Parathyroid adenoma (tissue), 2 donors: ENCODE results near the gene PHACTR2.

ENCODE experiments used
- H2AFZ ChIP-seq: fragments of 300-600 bp; sonication (generic); one replicate; pipeline ENCODE4 v1.7.0; 2017; ENCODE audit warnings: antibody characterized with exemption, mild to moderate bottlenecking
- H3K27ac ChIP-seq: fragments of 300-600 bp; sonication (generic); one replicate; pipeline ENCODE4 v1.7.0; 2017
- H3K27me3 ChIP-seq: fragments of 300-600 bp; sonication (generic); one replicate; pipeline ENCODE4 v1.7.0; 2017; ENCODE audit warnings: low read length; ENCODE audit not compliant: control insufficient read depth, insufficient read depth
- H3K36me3 ChIP-seq: fragments of 300-600 bp; sonication (generic); one replicate; pipeline ENCODE4 v1.7.0; 2017; ENCODE audit warnings: low read length; ENCODE audit not compliant: control insufficient read depth, insufficient read depth
- H3K4me1 ChIP-seq: fragments of 300-600 bp; sonication (generic); one replicate; pipeline ENCODE4 v1.7.0; 2017; ENCODE audit warnings: control low read depth
- H3K4me2 ChIP-seq: fragments of 300-600 bp; sonication (generic); one replicate; pipeline ENCODE4 v1.7.0; 2017; ENCODE audit warnings: low read length
- H3K4me3 ChIP-seq: fragments of 300-600 bp; sonication (generic); one replicate; pipeline ENCODE4 v1.7.0; 2017; ENCODE audit warnings: low read depth, low read length
- H3K79me2 ChIP-seq: fragments of 300-600 bp; sonication (generic); one replicate; pipeline ENCODE4 v1.7.0; 2017; ENCODE audit warnings: control low read depth
- H3K9ac ChIP-seq: fragments of 300-600 bp; sonication (generic); one replicate; pipeline ENCODE4 v1.7.0; 2017; ENCODE audit warnings: mild to moderate bottlenecking
- H3K9me3 ChIP-seq: fragments of 300-600 bp; sonication (generic); one replicate; pipeline ENCODE4 v1.7.0; 2017; ENCODE audit warnings: low read length; ENCODE audit not compliant: control insufficient read depth
- TF ChIP-seq, protein P1 (sequence below): fragments of 300-600 bp; sonication (generic); IDR thresholded peaks from one replicate; pipeline ENCODE4 v1.7.0; 2017; ENCODE audit warnings: antibody characterized with exemption, mild to moderate bottlenecking
- donor health status: primary hyperparathyroidism.

The PHACTR2 gene

GRCh38 chr6:143675382-143675900, 2.3 kb upstream of the PHACTR2 start:
- H3K9me3 ChIP-seq = no peaks in the 10 kb centered on the region
- no peak overlapping the region for H3K27ac ChIP-seq
- H2AFZ ChIP-seq = no peak overlapping the region
- no peak overlapping the region for H3K9ac ChIP-seq
- H3K4me2 ChIP-seq = no peak overlapping the region
- H3K4me1 ChIP-seq = peaks cover 7% of the 10 kb centered on the region
- TF ChIP-seq, protein P1, sequence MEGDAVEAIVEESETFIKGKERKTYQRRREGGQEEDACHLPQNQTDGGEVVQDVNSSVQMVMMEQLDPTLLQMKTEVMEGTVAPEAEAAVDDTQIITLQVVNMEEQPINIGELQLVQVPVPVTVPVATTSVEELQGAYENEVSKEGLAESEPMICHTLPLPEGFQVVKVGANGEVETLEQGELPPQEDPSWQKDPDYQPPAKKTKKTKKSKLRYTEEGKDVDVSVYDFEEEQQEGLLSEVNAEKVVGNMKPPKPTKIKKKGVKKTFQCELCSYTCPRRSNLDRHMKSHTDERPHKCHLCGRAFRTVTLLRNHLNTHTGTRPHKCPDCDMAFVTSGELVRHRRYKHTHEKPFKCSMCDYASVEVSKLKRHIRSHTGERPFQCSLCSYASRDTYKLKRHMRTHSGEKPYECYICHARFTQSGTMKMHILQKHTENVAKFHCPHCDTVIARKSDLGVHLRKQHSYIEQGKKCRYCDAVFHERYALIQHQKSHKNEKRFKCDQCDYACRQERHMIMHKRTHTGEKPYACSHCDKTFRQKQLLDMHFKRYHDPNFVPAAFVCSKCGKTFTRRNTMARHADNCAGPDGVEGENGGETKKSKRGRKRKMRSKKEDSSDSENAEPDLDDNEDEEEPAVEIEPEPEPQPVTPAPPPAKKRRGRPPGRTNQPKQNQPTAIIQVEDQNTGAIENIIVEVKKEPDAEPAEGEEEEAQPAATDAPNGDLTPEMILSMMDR = no peak
- no peak overlapping the region for H3K4me3 ChIP-seq
- H3K79me2 ChIP-seq = peaks cover 2% of the 10 kb centered on the region
- no peaks in the 10 kb centered on the region for H3K36me3 ChIP-seq
- no peaks in the 10 kb centered on the region for H3K27me3 ChIP-seq

GRCh38 chr6:143675946-143676345, 1.8 kb upstream of the PHACTR2 start:
- Histone ChIP-seq H3K79me2 (peaks cover 2% of the 10 kb centered on the region), H3K4me2 (no peak overlapping the region), H3K4me1 (peaks cover 7% of the 10 kb centered on the region), H3K9ac (no peak overlapping the region), H3K27ac (no peak overlapping the region), H3K36me3 (no peaks in the 10 kb centered on the region), H3K27me3 (no peaks in the 10 kb centered on the region), H3K9me3 (no peaks in the 10 kb centered on the region), H3K4me3 (no peak overlapping the region), H2AFZ (no peak overlapping the region)
- TF ChIP-seq, protein P1 = no peak

GRCh38 chr6:143676437-143677045, 1.2 kb upstream of the PHACTR2 start:
- Histone ChIP-seq H3K4me1 (peaks cover 7% of the 10 kb centered on the region), H3K27ac (no peak overlapping the region)

DNA sequence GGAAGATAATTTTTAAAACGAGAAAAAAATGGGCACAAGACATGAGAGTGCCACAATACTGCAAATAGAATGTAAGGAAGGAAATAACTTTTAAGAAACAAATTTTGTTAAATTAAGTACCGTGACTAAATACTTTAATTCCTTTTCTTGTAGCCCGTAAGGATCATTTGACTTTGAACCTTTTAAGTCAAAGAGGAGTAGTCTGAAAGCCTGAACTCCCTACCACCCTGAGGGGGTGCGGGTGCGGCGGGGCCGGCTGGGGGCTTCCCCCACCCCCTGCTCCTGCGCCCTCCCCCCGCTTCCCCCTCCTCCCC, 231 bp upstream of the PHACTR2 start:
- H3K9me3 ChIP-seq = no peaks in the 10 kb centered on the region
- H3K4me2 ChIP-seq = no peak overlapping the region
- peaks cover 7% of the 10 kb centered on the region for H3K4me1 ChIP-seq
- no peaks in the 10 kb centered on the region for H3K36me3 ChIP-seq
- peaks cover 18% of the 10 kb centered on the region for H3K79me2 ChIP-seq
- H3K4me3 ChIP-seq = no peak overlapping the region
- H3K27me3 ChIP-seq = no peaks in the 10 kb centered on the region
- H3K9ac ChIP-seq = no peak overlapping the region
- H2AFZ ChIP-seq = no peak overlapping the region
- H3K27ac ChIP-seq = no peak overlapping the region
- TF ChIP-seq, protein P1 = no peak

More at GRCh38 chr6:143676437-143677045, 1.2 kb upstream of the PHACTR2 start:
- no peak overlapping the region for H3K9ac ChIP-seq
- TF ChIP-seq, protein P1 = no peak
- no peaks in the 10 kb centered on the region for H3K27me3 ChIP-seq
- no peaks in the 10 kb centered on the region for H3K36me3 ChIP-seq
- H3K9me3 ChIP-seq = no peaks in the 10 kb centered on the region
- H2AFZ ChIP-seq = no peak overlapping the region
- H3K4me2 ChIP-seq = no peak overlapping the region
- H3K79me2 ChIP-seq = peaks cover 8% of the 10 kb centered on the region
- H3K4me3 ChIP-seq = no peak overlapping the region

DNA sequence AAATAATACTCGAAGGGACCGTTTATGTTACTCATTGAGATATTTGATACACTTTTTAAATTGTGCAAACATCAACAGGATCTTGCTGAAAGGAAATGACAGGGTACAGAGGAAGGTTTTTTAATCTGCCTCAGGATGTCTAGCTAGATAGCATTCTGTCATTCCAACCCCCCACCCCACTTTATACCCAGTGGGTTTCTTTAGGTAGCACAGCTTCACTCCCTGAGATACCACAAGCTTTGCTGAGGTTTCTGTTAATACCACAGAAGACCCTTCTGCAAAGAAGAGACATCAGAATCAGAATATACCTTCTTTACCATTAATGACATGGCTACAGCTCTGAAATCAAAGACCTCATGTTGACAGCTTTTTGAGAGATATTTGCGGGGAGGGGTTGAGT, 1.3 kb downstream of the PHACTR2 start:
- Histone ChIP-seq H3K4me2 (peak overlapping the region; percentile 69), H3K4me3 (peak overlapping the region; percentile 60), H2AFZ (no peak overlapping the region), H3K36me3 (no peaks in the 10 kb centered on the region), H3K9ac (no peak overlapping the region), H3K27me3 (no peaks in the 10 kb centered on the region), H3K79me2 (peaks cover 30% of the 10 kb centered on the region), H3K9me3 (no peaks in the 10 kb centered on the region), H3K27ac (peak overlapping the region; percentile 63), H3K4me1 (peaks cover 7% of the 10 kb centered on the region)
- TF ChIP-seq, protein P1 = no peak
